NT2/D1 (cell line): ENCODE measurements around the gene MGA.

Source experiments
- SUZ12 ChIP-seq: IDR thresholded peaks from 2 replicates; pipeline ENCODE4 v1.6.1; 2011; ENCODE audit not compliant: insufficient read length, insufficient read depth; ENCODE audit errors: extremely low read depth
- ZNF274 ChIP-seq: IDR thresholded peaks from 2 replicates; pipeline ENCODE4 v1.6.1; 2011; ENCODE audit warnings: mild to moderate bottlenecking, low read depth, low read length

GRCh38 chr15:41735046-41735445, 74.8 kb downstream of the MGA start:
- no peak for TF ChIP-seq SUZ12
- no peak for TF ChIP-seq ZNF274
